Stimulated activated naive B cell treated with anti-CD40 and anti-IgM and Interleukin-4, amounts not matched to agents 10 μg/mL and 1 μg/mL and 100 μg/mL, for 72 hours (primary cell): ENCODE results near the gene SGPP2.
A peak's percentile ranks its signal among the peaks of the same experiment; 100 is the strongest.

Experiments used
- ATAC-seq, 2 donors: fragments of 150-1000 bp; cut with Tn5 transposase; replicated peaks; 2 replicates each; pipeline ENCODE4 v1.10.0; 2021; ENCODE audit warnings: moderate library complexity in 1 of 2
- DNase-seq: peaks from one replicate; pipeline ENCODE4 v3.0.0; 2021
- H3K27ac Mint-ChIP-seq: one replicate; pipeline ENCODE4 v1.8.0; 2022; ENCODE audit warnings: mild to moderate bottlenecking, mixed read lengths
- H3K27me3 Mint-ChIP-seq, 2 donors: one replicate each; pipeline ENCODE4 v1.8.0; 2022; ENCODE audit warnings: mixed read lengths in 2 of 2
- H3K36me3 Mint-ChIP-seq, 2 donors: one replicate each; pipeline ENCODE4 v1.8.0; 2022; ENCODE audit warnings: mixed read lengths in 2 of 2, mild to moderate bottlenecking in 1 of 2
- H3K4me1 Mint-ChIP-seq, 2 donors: one replicate each; pipeline ENCODE4 v1.8.0; 2022; ENCODE audit warnings: mixed read lengths in 2 of 2, mild to moderate bottlenecking in 1 of 2
- H3K4me3 Mint-ChIP-seq, 2 donors: one replicate each; pipeline ENCODE4 v1.8.0; 2022; ENCODE audit warnings: mild to moderate bottlenecking in 2 of 2, mixed read lengths in 2 of 2, moderate library complexity in 1 of 2
- H3K9me3 Mint-ChIP-seq, 2 donors: one replicate each; pipeline ENCODE4 v1.8.0; 2022; ENCODE audit warnings: mixed read lengths in 2 of 2, mild to moderate bottlenecking in 1 of 2

The SGPP2 gene

DNA sequence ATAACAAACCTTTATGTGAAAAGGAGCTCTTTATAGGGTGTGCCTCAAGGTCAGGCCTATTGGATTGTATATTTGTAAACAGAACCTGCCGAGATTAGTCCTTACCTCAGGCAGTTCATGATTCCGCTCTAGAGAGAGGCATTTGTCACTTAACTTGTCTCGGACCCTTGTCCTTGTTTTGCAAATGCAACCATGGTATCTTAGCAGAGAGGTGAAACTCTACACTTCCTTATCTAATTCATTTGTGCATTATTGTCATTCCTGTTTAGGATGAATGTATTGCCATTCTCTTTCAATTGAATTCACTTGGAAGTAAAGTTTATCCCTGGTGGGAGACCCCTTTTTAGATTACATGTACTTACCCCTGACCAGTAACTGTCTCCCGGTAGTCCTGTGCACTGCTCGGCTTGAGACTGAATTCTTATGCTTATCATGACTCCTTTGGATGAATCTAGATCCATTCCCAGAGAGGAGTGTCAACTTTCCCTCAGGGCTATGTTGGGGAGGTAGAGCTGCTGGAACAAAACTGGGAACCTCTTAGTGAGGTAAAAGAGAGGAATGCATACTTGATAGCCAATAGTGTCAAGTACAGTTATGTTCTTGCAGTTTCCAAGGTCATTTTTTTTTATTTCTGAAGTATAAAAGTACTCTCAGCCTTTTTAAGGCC lies 46.6 kb downstream of the SGPP2 start:
- no peak overlapping the region for H3K27ac Mint-ChIP-seq
- peaks cover 5 to 12% of the 10 kb centered on the region in 2 donors for H3K27me3 Mint-ChIP-seq
- no peak overlapping the region for H3K4me3 Mint-ChIP-seq
- ATAC-seq: no peak
- H3K4me1 Mint-ChIP-seq: no peaks in the 10 kb centered on the region
- H3K36me3 Mint-ChIP-seq: peaks cover 0 to 2% of the 10 kb centered on the region in 2 donors
- H3K9me3 Mint-ChIP-seq: peaks cover 0 to 3% of the 10 kb centered on the region in 2 donors
- no peak for DNase-seq

GRCh38 chr2:222477962-222478608 lies 53.7 kb downstream of the SGPP2 start:
- H3K36me3 Mint-ChIP-seq: peaks cover 0 to 5% of the 10 kb centered on the region in 2 donors
- no peaks in the 10 kb centered on the region for H3K9me3 Mint-ChIP-seq
- H3K27me3 Mint-ChIP-seq: peaks cover 0 to 6% of the 10 kb centered on the region in 2 donors
- no peak overlapping the region for H3K27ac Mint-ChIP-seq
- H3K4me3 Mint-ChIP-seq: no peak overlapping the region
- DNase-seq: no peak
- ATAC-seq: no peak
- no peaks in the 10 kb centered on the region for H3K4me1 Mint-ChIP-seq

- Mint-ChIP-seq H3K27ac (no peak overlapping the region), H3K4me3 (no peak overlapping the region), H3K27me3 (peaks cover 3 to 6% of the 10 kb centered on the region in 2 donors), H3K36me3 (peaks cover 0 to 5% of the 10 kb centered on the region in 2 donors), H3K4me1 (no peaks in the 10 kb centered on the region), H3K9me3 (no peaks in the 10 kb centered on the region)
- no peak for ATAC-seq
- DNase-seq: no peak
Observed at GRCh38 chr2:222479859-222480258, 55.5 kb downstream of the SGPP2 start.

GRCh38 chr2:222480497-222480896 lies 56.2 kb downstream of the SGPP2 start:
- H3K9me3 Mint-ChIP-seq: no peaks in the 10 kb centered on the region
- peaks cover 3 to 6% of the 10 kb centered on the region in 2 donors for H3K27me3 Mint-ChIP-seq
- no peak overlapping the region for H3K27ac Mint-ChIP-seq
- ATAC-seq (no peak), DNase-seq (no peak)
- no peak overlapping the region for H3K4me3 Mint-ChIP-seq
- H3K4me1 Mint-ChIP-seq: no peaks in the 10 kb centered on the region
- peaks cover 0 to 5% of the 10 kb centered on the region in 2 donors for H3K36me3 Mint-ChIP-seq

DNA sequence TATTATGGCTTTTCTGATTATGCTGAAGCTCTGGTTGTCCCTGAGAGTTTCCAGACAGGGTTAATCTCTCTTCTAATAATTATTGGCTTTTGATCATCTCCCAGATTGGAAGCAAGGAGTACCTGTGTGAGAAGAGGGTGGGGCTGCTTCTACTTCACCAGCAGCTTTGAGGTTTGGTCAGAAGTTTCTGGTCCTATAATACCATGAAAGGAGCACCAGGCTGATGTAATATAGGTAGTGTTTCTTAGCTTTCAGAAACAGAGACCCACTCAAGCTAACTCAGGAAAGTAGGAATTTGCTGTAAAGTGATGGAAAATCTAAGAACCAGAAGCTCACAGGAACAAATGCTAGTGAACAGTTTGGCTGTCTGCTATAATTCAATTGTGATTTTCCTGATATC lies 57.6 kb downstream of the SGPP2 start:
- DNase-seq (no peak), ATAC-seq (no peak)
- Mint-ChIP-seq H3K27ac (no peak overlapping the region), H3K36me3 (no peaks in the 10 kb centered on the region), H3K27me3 (peaks cover 3 to 6% of the 10 kb centered on the region in 2 donors), H3K4me3 (no peak overlapping the region), H3K9me3 (no peaks in the 10 kb centered on the region), H3K4me1 (no peaks in the 10 kb centered on the region)

DNA sequence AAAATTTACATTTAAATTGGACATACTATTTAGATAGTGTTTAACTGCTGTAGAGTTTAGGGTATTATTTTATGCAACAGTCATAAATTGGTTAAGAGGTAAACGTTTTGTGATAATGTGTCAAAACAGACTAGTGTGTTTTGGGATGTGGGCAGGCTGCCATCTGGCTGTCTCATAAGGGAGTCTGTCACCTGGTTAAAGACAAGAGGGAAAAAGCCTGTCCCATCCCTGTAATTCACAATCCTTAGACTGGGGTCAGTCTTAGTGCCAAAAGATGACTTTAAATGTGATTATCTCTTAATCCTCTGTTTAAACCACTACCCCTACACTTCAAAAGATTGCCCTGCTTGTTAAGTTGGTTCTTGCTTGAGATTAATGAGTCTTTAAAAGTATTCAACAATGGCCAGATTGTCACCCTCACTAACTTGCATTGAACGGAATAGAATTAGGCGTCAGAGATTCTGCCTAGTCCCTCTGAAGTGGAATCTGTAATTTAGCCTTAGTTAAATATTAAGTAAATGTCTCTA lies 59.2 kb downstream of the SGPP2 start:
- no peak overlapping the region for H3K27ac Mint-ChIP-seq
- no peaks in the 10 kb centered on the region for H3K4me1 Mint-ChIP-seq
- ATAC-seq (no peak), DNase-seq (no peak)
- no peak overlapping the region for H3K4me3 Mint-ChIP-seq
- no peaks in the 10 kb centered on the region for H3K9me3 Mint-ChIP-seq
- H3K27me3 Mint-ChIP-seq: peaks cover 3 to 6% of the 10 kb centered on the region in 2 donors
- no peaks in the 10 kb centered on the region for H3K36me3 Mint-ChIP-seq

GRCh38 chr2:222485367-222486211 lies 61.2 kb downstream of the SGPP2 start:
- DNase-seq: no peak
- no peaks in the 10 kb centered on the region for H3K9me3 Mint-ChIP-seq
- H3K36me3 Mint-ChIP-seq: no peaks in the 10 kb centered on the region
- no peak for ATAC-seq
- H3K27ac Mint-ChIP-seq: no peak overlapping the region
- H3K27me3 Mint-ChIP-seq: peaks cover 3 to 6% of the 10 kb centered on the region in 2 donors
- no peak overlapping the region for H3K4me3 Mint-ChIP-seq
- H3K4me1 Mint-ChIP-seq: no peaks in the 10 kb centered on the region

GRCh38 chr2:222490131-222490530 lies 65.8 kb downstream of the SGPP2 start:
- DNase-seq: no peak
- H3K27me3 Mint-ChIP-seq: peaks cover 0 to 7% of the 10 kb centered on the region in 2 donors

DNA sequence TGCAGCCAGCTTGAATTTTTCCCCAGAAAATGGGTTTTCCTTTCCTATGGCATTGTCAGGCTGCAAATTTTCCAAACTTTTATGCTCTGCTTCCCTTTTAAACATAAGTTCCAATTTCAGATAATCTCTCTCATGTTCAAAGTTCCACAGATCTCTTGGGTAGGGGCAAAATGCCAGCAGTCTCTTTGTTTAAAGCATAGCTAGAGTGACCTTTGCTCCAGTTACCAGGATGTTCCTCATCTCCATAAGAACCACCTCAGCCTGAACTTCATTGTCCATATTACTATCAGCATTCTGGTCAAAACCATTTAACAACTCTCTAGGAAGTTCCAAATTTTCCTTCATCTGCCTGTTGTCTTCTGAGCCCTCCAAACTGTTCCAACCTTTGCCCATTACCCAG lies 68.3 kb downstream of the SGPP2 start:
- DNase-seq (no peak), ATAC-seq (no peak)
- Mint-ChIP-seq H3K9me3 (peaks cover 7 to 14% of the 10 kb centered on the region in 2 donors), H3K4me1 (no peaks in the 10 kb centered on the region), H3K4me3 (no peak overlapping the region), H3K27me3 (peaks cover 0 to 7% of the 10 kb centered on the region in 2 donors), H3K36me3 (peaks cover 4 to 8% of the 10 kb centered on the region in 2 donors), H3K27ac (no peak overlapping the region)

More at GRCh38 chr2:222490131-222490530, 65.8 kb downstream of the SGPP2 start:
- no peak for ATAC-seq
- H3K4me1 Mint-ChIP-seq: no peaks in the 10 kb centered on the region
- no peak overlapping the region for H3K27ac Mint-ChIP-seq
- peaks cover 7 to 14% of the 10 kb centered on the region in 2 donors for H3K9me3 Mint-ChIP-seq
- peaks cover 4 to 8% of the 10 kb centered on the region in 2 donors for H3K36me3 Mint-ChIP-seq
- no peak overlapping the region for H3K4me3 Mint-ChIP-seq

- Mint-ChIP-seq H3K4me3 (no peak overlapping the region), H3K9me3 (peaks cover 7 to 14% of the 10 kb centered on the region in 2 donors)
Observed at GRCh38 chr2:222494104-222494739, 69.9 kb downstream of the SGPP2 start.

GRCh38 chr2:222495388-222495787 lies 71.0 kb downstream of the SGPP2 start:
- DNase-seq: no peak
- Mint-ChIP-seq H3K4me3 (no peak overlapping the region), H3K27ac (no peak overlapping the region), H3K36me3 (peaks cover 4 to 8% of the 10 kb centered on the region in 2 donors), H3K9me3 (peaks cover 7 to 14% of the 10 kb centered on the region in 2 donors), H3K27me3 (peaks cover 0 to 7% of the 10 kb centered on the region in 2 donors), H3K4me1 (no peaks in the 10 kb centered on the region)
- no peak for ATAC-seq

More at GRCh38 chr2:222494104-222494739, 69.9 kb downstream of the SGPP2 start:
- Mint-ChIP-seq H3K27ac (no peak overlapping the region), H3K27me3 (peaks cover 0 to 7% of the 10 kb centered on the region in 2 donors), H3K36me3 (peaks cover 4 to 8% of the 10 kb centered on the region in 2 donors), H3K4me1 (no peaks in the 10 kb centered on the region)
- DNase-seq: no peak
- ATAC-seq: no peak

DNA sequence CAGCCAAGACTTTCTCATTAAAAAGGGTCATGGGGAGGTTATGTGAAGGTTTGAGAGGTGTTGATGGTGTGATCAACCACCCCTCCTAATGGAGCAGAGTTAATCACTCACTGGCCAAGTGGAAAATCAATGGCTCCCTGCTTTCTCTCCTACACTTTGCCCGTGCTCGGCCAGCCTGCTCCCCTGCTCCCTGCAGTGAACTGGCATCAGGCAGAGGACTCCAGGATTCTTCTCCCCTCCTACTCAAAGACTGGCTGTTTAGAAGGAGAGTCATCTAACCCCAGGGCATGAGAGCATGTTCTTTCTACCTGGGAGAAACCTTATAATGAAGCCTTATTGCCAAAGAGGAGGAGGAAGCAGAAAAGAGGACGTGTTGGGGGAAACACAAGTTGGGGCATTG lies 74.9 kb downstream of the SGPP2 start:
- no peak overlapping the region for H3K27ac Mint-ChIP-seq
- no peaks in the 10 kb centered on the region for H3K27me3 Mint-ChIP-seq
- no peaks in the 10 kb centered on the region for H3K4me1 Mint-ChIP-seq
- no peaks in the 10 kb centered on the region for H3K9me3 Mint-ChIP-seq
- H3K36me3 Mint-ChIP-seq: no peaks in the 10 kb centered on the region
- H3K4me3 Mint-ChIP-seq: no peak overlapping the region
- DNase-seq: no peak
- no peak for ATAC-seq

DNA sequence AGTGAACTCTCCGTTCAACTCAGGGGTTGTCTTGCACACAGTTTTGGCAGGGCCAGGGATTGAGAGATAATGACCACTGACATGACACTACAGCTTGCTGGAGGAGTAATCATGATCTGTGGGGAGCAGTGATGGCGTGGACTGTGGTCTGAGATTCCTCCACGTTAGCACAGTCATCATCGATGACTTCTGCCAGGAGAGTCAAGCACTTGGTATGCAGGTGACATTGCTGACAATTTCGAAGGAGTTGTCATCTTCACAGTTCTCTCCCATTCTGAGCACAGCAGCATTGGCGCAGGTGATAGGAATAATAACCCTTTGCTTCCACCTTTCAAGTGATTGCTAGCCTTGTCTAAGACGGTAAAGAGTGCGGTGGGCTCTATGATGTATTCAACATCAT lies 79.8 kb downstream of the SGPP2 start:
- no peak for DNase-seq
- Mint-ChIP-seq H3K27ac (no peak overlapping the region), H3K4me1 (peaks cover 2 to 6% of the 10 kb centered on the region in 2 donors), H3K27me3 (peaks cover 0 to 4% of the 10 kb centered on the region in 2 donors), H3K9me3 (no peaks in the 10 kb centered on the region), H3K4me3 (no peak overlapping the region), H3K36me3 (no peaks in the 10 kb centered on the region)
- ATAC-seq: no peak

DNA sequence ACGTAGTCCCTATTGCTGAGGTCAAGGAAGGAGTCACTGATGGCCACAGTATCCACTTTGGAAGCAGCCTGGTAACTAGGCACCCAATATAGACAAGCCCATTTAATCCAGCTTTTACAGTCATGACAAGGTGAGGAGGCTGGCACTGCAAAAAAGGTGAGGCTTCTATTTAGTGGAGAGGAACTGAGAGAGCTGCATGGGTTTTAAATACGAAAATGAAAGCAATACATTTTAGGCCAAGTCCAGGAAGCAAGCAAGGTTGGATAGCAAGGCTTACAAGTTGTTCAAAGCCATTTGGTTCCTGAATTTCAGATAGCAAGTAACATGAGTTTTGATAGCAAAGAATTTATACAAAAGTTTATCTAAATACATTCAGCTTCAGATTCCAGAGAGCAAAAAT lies 80.4 kb downstream of the SGPP2 start:
- no peaks in the 10 kb centered on the region for H3K9me3 Mint-ChIP-seq
- no peak overlapping the region for H3K4me3 Mint-ChIP-seq
- H3K36me3 Mint-ChIP-seq: no peaks in the 10 kb centered on the region
- peak in 1 of 2 donors; percentile 50 for ATAC-seq
- H3K27ac Mint-ChIP-seq: no peak overlapping the region
- peaks cover 2 to 6% of the 10 kb centered on the region in 2 donors for H3K4me1 Mint-ChIP-seq
- peaks cover 0 to 4% of the 10 kb centered on the region in 2 donors for H3K27me3 Mint-ChIP-seq
- no peak for DNase-seq
